ENCODE measurements around the gene NDP.

DNA sequence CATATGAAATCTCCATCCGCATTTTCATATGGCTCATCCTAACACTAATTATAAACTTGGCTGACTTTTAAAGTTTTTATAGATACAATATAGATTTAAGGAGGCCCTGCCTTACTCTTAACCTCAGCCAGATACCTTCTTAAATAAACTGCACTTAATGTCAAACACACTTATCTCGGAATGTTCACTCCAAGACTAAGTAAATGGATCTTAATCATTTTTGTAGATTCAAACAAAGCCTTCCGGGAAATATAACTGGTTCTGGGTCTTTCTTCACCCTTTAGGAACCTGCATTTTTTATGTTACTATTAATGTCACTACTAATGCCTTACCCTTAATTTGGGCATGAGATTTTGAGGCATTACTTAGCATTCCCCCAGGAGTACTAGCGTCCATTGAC is 43.7 kb upstream of the NDP start:
- TF ChIP-seq SUZ12 (IDR thresholded peaks at IDR 0.05; ENCODE audit: unreplicated experiment) (no peak), HDAC2 (IDR thresholded peaks at IDR 0.05) (no peak), ZZZ3 (IDR thresholded peaks at IDR 0.05; ENCODE audit: control insufficient read depth, insufficient read length, low read depth) (no peak), POLR2AphosphoS2 (IDR thresholded peaks at IDR 0.05; ENCODE audit: low read depth, low read length) (no peak), CBX3 (IDR thresholded peaks at IDR 0.05; ENCODE audit: borderline replicate concordance, low read depth) (no peak), ZNF274 (IDR thresholded peaks at IDR 0.05; ENCODE audit: insufficient read depth, insufficient read length) (no peak)
- TF ChIP-seq, protein P1, sequence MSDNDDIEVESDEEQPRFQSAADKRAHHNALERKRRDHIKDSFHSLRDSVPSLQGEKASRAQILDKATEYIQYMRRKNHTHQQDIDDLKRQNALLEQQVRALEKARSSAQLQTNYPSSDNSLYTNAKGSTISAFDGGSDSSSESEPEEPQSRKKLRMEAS (IDR thresholded peaks at IDR 0.05; ENCODE audit: low read depth, low read length) = no peak
- TF ChIP-seq, protein P2, sequence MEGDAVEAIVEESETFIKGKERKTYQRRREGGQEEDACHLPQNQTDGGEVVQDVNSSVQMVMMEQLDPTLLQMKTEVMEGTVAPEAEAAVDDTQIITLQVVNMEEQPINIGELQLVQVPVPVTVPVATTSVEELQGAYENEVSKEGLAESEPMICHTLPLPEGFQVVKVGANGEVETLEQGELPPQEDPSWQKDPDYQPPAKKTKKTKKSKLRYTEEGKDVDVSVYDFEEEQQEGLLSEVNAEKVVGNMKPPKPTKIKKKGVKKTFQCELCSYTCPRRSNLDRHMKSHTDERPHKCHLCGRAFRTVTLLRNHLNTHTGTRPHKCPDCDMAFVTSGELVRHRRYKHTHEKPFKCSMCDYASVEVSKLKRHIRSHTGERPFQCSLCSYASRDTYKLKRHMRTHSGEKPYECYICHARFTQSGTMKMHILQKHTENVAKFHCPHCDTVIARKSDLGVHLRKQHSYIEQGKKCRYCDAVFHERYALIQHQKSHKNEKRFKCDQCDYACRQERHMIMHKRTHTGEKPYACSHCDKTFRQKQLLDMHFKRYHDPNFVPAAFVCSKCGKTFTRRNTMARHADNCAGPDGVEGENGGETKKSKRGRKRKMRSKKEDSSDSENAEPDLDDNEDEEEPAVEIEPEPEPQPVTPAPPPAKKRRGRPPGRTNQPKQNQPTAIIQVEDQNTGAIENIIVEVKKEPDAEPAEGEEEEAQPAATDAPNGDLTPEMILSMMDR (IDR thresholded peaks at IDR 0.05 in 2 of 3, conservative IDR thresholded peaks at IDR 0.05 in 1 of 3; ENCODE audit: control insufficient read depth in 2 of 3, extremely low read depth in 1 of 3, insufficient read depth in 1 of 3, low read depth in 3 of 3, low read length in 3 of 3) = no peak

Data from GM12878 (cell line).